OCI-LY7 (cell line): ENCODE measurements around the gene PTCH1.

Experiments
- CTCF ChIP-seq: fragments of 200-600 bp; sonication (generic); conservative IDR thresholded peaks from 2 replicates; pipeline ENCODE4 v1.5.1; 2014; ENCODE audit warnings: mild to moderate bottlenecking, antibody characterized with exemption, low read length, moderate library complexity, mixed read lengths
- EZH2phosphoT487 ChIP-seq: fragments of 200-600 bp; sonication (generic); IDR thresholded peaks from 2 replicates; pipeline ENCODE4 v1.6.1; 2018; ENCODE audit warnings: low read depth, borderline replicate concordance, mild to moderate bottlenecking, mixed run types, antibody characterized with exemption, low read length, moderate library complexity, mixed read lengths

DNA sequence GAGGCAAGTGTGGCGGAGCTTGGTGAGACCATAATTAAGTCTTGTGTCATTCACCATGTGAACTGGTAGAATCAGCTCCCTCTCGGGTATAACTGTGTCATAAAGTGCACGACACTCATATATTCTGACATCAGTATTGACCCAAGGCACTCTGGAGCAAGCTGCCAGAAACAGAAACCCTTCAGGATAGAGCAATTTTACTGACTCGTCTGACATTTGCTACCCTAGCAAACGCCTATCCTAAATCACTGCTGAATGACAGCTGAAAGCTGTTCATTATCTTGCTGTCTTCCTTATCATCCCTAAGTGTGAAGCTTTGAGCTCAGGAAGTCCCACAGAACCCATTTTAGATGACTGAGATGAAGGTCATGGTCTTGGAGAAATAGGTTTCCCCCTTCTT is 27.8 kb downstream of the PTCH1 start:
- TF ChIP-seq CTCF (no peak), EZH2phosphoT487 (no peak)
